SIG-M5 treated with dmso at 0.1 percent for 504 hours (cell line): Measurements from ENCODE around the gene BEND7.
"Not testable (repeated sequence)": the region's sequence is repeated elsewhere in the genome, so short reads cannot be mapped to it uniquely, and the experiment has no call there.

Experiments
- DNase-seq: peaks from one replicate; lab custom pipeline; 2025; ENCODE audit not compliant: unreplicated experiment; lab: John Stamatoyannopoulos, UW

Gene BEND7

GRCh38 chr10:13483951-13484350 lies 44.9 kb downstream of the BEND7 start:
- no peak for DNase-seq

- DNase-seq = no peak
Measured at GRCh38 chr10:13483073-13483472, 45.7 kb downstream of the BEND7 start.

- no peak for DNase-seq
Measured at GRCh38 chr10:13481690-13482089, 47.1 kb downstream of the BEND7 start.

GRCh38 chr10:13475124-13475523 lies 53.7 kb downstream of the BEND7 start:
- DNase-seq = no peak

DNA sequence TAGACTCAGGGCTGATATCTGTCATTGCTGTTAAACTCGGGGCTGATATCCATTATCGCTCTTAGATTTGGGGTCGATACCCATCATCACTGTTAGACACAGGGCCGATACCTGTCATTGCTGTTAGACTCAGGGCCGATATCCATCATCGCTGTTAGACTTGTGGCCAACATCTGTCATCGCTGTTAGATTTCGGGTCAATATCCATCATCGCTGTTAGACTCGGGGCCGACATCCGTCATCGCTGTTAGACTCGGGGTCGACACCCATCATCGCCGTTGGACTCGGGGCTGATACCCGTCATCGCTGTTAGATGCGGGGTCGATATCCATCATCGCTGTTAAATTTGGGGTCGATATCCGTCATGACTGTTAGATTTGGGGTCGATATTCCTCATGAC lies 54.8 kb downstream of the BEND7 start:
- DNase-seq = no peak

DNA sequence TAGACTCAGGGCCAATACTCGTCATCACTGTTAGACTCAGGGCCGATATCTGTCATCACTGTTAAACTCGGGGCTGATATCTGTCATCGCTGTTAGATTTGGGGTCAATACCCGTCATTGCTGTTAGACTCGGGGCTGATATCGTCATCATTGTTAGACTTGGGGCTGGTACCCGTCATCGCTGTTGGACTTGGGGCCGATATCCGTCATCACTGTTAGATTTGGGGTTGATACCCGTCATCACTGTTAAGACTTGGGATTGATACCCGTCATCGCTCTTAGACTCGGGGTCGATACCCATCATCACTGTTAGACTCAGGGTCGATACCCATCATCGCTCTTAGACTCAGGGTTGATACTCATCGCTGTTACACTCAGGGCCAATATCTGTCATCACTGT lies 56.5 kb downstream of the BEND7 start:
- no peak for DNase-seq

GRCh38 chr10:13470270-13470669 lies 58.5 kb downstream of the BEND7 start:
- peak; percentile 3 for DNase-seq

DNA sequence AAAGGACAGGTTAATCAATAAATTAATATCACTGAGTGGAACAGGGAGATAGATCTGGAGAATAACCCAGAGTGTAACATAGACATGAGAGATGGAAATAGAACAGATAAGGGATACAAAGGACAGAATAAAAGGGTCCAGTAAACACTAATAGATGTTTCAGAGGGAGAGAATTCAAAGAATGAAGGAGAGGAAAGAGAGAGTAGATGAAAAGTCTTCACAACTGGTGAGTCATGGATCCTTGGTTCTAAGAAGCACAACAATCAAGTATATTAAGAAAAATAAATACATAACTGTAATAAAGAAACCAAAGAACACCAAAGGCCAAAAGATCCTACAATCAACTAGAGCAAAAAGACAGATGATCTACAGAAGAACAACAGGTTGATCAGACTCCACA lies 66.3 kb downstream of the BEND7 start:
- DNase-seq = no peak

GRCh38 chr10:13458687-13459012 lies 70.2 kb downstream of the BEND7 start:
- no peak for DNase-seq

DNA sequence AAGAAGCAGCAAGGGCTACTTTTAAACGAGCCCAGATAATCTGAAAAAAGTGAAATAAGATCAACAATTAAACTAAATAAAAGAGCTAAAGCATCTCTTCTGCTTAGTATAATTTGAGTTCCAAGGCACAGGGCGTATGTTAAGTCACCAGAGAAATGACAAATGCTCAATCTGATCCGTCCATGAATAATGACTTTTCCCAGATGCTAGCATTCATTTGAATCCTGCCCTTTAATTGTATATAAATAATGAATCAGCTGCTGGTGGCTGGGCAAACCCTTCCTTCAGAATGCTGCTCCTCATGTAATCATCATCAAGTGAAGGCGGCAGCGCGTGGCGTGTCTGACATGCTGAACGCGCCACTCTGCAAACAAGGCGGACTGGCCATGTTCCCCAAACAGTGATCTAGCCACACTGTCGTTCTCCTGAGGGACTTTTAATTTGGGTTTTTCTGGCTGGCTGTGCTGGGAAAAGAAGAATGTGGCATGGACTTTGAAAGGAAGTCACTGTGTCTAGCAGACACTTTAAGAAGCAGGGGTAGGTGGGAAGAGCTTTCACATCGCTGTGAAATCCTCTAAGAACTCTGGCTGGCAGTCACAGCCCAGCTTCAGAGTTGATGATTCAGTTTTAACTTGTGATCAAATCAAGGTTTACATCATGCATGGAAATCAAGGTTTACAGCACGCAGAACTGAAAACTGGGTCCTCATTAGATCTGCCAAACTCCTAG lies 70.7 kb downstream of the BEND7 start:
- no peak for DNase-seq

DNA sequence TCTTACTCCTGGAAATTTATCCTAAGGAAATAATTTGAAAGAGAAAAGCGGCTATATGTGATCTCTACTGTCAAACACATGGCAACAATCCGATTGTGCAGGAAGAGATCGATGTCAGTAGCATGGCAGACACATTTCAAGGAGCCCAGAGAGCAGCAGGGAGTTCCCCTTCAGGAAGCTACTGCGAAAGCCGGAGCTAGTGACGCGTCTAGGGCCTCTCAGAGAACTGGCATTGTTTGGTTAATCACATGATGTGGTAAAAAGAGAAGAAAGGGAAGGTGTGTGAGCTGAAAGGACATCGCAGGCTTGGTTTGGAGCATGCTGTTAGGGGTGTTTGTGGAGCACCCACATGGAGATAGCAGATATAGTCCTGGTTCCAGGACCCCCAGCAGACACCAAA lies 74.9 kb downstream of the BEND7 start:
- peak; percentile 5 for DNase-seq

GRCh38 chr10:13450069-13450468 lies 78.7 kb downstream of the BEND7 start:
- no peak for DNase-seq

DNA sequence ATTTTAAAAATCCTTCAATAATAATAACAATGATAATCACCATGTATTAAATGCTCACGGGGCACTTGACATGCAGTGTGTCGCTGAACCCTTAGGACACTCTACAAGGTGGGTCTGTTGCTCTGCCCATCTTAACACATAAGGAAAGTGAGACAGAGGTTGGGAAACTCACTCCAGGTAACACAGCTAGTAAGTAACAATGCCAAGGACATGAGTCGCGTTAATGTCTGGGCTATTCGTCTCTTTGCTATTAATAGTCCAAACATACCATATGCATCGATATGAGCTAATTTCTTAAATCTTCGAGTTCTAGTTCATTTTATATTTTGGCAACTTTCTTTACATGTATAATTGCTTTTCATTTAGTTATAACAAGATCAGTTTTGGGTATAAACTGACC lies 79.5 kb downstream of the BEND7 start:
- DNase-seq = no peak

- DNase-seq = no peak
Measured at GRCh38 chr10:13448216-13448615, 80.6 kb downstream of the BEND7 start.

- DNase-seq = no peak
Measured at GRCh38 chr10:13445656-13446400, 83.0 kb downstream of the BEND7 start.

- DNase-seq = no peak
Measured at GRCh38 chr10:13441476-13441875, 87.3 kb downstream of the BEND7 start.

GRCh38 chr10:13440185-13441061 lies 88.4 kb downstream of the BEND7 start:
- no peak for DNase-seq

GRCh38 chr10:13439313-13440184 lies 89.3 kb downstream of the BEND7 start:
- no peak for DNase-seq

DNA sequence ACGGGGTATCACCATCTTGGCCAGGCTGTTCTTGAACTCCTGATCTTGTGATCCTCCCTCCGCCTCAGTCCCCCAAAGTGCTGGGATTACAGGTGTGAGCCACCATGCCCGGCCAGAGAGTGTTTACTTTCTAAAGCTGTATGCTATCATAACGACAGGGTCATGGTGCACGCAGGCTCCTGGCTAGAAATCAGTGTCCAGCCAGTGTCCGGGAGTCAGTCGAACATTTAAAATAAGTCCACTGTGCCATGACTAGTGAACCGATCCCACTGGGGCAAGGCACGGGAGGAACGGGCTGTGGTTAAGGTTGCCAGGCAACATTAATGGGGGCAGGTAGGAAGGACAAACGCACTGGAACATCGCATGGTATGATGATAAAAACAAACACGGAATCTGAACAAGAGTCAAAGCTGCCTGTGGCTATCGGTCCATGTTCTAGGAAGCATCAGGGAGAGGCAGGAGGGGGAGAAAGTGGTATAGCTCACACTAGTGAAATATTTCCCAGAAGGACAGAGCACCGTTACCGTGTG lies 91.7 kb downstream of the BEND7 start:
- no peak for DNase-seq

GRCh38 chr10:13427943-13428342 lies 100.9 kb downstream of the BEND7 start:
- DNase-seq = not testable (repeated sequence)

GRCh38 chr10:13425397-13425796 lies 103.4 kb downstream of the BEND7 start:
- no peak for DNase-seq
